H1 (cell line): ENCODE measurements around the gene ABHD2. TPM values are rescaled to one million over a fixed set of nuclear protein-coding genes. Genes with fewer than 3 reads are reported as not detected.

ENCODE experiments used
- ATF3 ChIP-seq: IDR thresholded peaks from 2 replicates; pipeline ENCODE4 v1.6.1; 2011; ENCODE audit warnings: low read depth, mild to moderate bottlenecking, low read length; ENCODE audit not compliant: insufficient read depth
- BRCA1 ChIP-seq: IDR thresholded peaks from 2 replicates; pipeline ENCODE4 v1.6.1; 2012; ENCODE audit warnings: low read depth, low read length, improper control_type of control experiment
- CBX8 ChIP-seq: fragments of 300-800, 300-1000 bp; sonication (generic); IDR thresholded peaks from 2 replicates; pipeline ENCODE4 v1.7.1; 2016; ENCODE audit warnings: low read depth, low read length, borderline replicate concordance
- KDM1A ChIP-seq: fragments of 200-600, 300-600 bp; sonication (generic); IDR thresholded peaks from 2 replicates; pipeline ENCODE4 v1.7.1; 2016; ENCODE audit warnings: mild to moderate bottlenecking, low read length, borderline replicate concordance
- KDM4A ChIP-seq: IDR thresholded peaks from one replicate; pipeline ENCODE4 v1.7.1; 2012; ENCODE audit warnings: low read depth, mild to moderate bottlenecking, moderate library complexity, low read length, inconsistent platforms; ENCODE audit not compliant: severe bottlenecking
- TAF1 ChIP-seq: IDR thresholded peaks from 2 replicates; pipeline ENCODE4 v1.6.1; 2011; ENCODE audit warnings: mild to moderate bottlenecking, low read depth, low read length
- TAF7 ChIP-seq: optimal IDR thresholded peaks from 2 replicates; pipeline ENCODE3; 2011; ENCODE audit warnings: low read depth, mild to moderate bottlenecking, inconsistent platforms, low read length, moderate library complexity, borderline replicate concordance
- USF2 ChIP-seq: IDR thresholded peaks from 2 replicates; pipeline ENCODE4 v1.6.1; 2011; ENCODE audit warnings: low read length, improper control_type of control experiment
- YY1 ChIP-seq: IDR thresholded peaks from 2 replicates; pipeline ENCODE4 v1.6.1; 2011; ENCODE audit warnings: low read depth, mild to moderate bottlenecking, low read length
- polyA plus RNA-seq, 7 experiments: library from polyadenylated mRNA; depleted of rRNA in 3 of 7; stranded (reverse) in 5 of 7; unstranded in 2 of 7; fragments of >200 nt in 5 of 7; fragments of 200-250 nt in 2 of 7; gene quantifications; 1 replicate in 5 of 7; 2 replicates in 1 of 7; 4 replicates in 1 of 7; pipeline versions ENCODE4 v1.2.1 to v1.2.3, GENCODE V29; 2011 to 2013; ENCODE audit warnings: missing spikeins in 2 of 7, mixed read lengths in 2 of 7
- total RNA-seq: library from RNA; stranded (reverse); fragmentation: NEBNext Ultra II Directional; extraction: Animal tissue kit (Norgen Biotek cat#: 25700); gene quantifications from 2 replicates; pipeline ENCODE4 v1.2.1, GENCODE V29; 2021
- TF ChIP-seq, protein P1 (sequence below): fragments of 300-600 bp; sonication (generic); IDR thresholded peaks from 2 replicates; pipeline ENCODE4 v1.7.1; 2012; ENCODE audit warnings: low read length, moderate library complexity, mild to moderate bottlenecking, inconsistent platforms; ENCODE audit not compliant: insufficient replicate concordance

Gene ABHD2
- total and polyA plus RNA-seq, 2 of the 8 experiments (the other 6 are each of a cell fraction or from before 2014, with no cell fraction given), result 9.1 to 23.7 TPM

- peak; percentile 57 for TF ChIP-seq TAF1
- TF ChIP-seq, protein P1, sequence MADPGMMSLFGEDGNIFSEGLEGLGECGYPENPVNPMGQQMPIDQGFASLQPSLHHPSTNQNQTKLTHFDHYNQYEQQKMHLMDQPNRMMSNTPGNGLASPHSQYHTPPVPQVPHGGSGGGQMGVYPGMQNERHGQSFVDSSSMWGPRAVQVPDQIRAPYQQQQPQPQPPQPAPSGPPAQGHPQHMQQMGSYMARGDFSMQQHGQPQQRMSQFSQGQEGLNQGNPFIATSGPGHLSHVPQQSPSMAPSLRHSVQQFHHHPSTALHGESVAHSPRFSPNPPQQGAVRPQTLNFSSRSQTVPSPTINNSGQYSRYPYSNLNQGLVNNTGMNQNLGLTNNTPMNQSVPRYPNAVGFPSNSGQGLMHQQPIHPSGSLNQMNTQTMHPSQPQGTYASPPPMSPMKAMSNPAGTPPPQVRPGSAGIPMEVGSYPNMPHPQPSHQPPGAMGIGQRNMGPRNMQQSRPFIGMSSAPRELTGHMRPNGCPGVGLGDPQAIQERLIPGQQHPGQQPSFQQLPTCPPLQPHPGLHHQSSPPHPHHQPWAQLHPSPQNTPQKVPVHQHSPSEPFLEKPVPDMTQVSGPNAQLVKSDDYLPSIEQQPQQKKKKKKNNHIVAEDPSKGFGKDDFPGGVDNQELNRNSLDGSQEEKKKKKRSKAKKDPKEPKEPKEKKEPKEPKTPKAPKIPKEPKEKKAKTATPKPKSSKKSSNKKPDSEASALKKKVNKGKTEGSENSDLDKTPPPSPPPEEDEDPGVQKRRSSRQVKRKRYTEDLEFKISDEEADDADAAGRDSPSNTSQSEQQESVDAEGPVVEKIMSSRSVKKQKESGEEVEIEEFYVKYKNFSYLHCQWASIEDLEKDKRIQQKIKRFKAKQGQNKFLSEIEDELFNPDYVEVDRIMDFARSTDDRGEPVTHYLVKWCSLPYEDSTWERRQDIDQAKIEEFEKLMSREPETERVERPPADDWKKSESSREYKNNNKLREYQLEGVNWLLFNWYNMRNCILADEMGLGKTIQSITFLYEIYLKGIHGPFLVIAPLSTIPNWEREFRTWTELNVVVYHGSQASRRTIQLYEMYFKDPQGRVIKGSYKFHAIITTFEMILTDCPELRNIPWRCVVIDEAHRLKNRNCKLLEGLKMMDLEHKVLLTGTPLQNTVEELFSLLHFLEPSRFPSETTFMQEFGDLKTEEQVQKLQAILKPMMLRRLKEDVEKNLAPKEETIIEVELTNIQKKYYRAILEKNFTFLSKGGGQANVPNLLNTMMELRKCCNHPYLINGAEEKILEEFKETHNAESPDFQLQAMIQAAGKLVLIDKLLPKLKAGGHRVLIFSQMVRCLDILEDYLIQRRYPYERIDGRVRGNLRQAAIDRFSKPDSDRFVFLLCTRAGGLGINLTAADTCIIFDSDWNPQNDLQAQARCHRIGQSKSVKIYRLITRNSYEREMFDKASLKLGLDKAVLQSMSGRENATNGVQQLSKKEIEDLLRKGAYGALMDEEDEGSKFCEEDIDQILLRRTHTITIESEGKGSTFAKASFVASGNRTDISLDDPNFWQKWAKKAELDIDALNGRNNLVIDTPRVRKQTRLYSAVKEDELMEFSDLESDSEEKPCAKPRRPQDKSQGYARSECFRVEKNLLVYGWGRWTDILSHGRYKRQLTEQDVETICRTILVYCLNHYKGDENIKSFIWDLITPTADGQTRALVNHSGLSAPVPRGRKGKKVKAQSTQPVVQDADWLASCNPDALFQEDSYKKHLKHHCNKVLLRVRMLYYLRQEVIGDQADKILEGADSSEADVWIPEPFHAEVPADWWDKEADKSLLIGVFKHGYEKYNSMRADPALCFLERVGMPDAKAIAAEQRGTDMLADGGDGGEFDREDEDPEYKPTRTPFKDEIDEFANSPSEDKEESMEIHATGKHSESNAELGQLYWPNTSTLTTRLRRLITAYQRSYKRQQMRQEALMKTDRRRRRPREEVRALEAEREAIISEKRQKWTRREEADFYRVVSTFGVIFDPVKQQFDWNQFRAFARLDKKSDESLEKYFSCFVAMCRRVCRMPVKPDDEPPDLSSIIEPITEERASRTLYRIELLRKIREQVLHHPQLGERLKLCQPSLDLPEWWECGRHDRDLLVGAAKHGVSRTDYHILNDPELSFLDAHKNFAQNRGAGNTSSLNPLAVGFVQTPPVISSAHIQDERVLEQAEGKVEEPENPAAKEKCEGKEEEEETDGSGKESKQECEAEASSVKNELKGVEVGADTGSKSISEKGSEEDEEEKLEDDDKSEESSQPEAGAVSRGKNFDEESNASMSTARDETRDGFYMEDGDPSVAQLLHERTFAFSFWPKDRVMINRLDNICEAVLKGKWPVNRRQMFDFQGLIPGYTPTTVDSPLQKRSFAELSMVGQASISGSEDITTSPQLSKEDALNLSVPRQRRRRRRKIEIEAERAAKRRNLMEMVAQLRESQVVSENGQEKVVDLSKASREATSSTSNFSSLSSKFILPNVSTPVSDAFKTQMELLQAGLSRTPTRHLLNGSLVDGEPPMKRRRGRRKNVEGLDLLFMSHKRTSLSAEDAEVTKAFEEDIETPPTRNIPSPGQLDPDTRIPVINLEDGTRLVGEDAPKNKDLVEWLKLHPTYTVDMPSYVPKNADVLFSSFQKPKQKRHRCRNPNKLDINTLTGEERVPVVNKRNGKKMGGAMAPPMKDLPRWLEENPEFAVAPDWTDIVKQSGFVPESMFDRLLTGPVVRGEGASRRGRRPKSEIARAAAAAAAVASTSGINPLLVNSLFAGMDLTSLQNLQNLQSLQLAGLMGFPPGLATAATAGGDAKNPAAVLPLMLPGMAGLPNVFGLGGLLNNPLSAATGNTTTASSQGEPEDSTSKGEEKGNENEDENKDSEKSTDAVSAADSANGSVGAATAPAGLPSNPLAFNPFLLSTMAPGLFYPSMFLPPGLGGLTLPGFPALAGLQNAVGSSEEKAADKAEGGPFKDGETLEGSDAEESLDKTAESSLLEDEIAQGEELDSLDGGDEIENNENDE, result no peak
- TF ChIP-seq ATF3, result no peak
- TF ChIP-seq KDM1A, result no peak
- TF ChIP-seq CBX8, result no peak
- TF ChIP-seq TAF7, result no peak
- no peak for TF ChIP-seq USF2
- no peak for TF ChIP-seq YY1
- no peak for TF ChIP-seq KDM4A
- TF ChIP-seq BRCA1, result no peak
Measured at GRCh38 chr15:89115547-89115946, 27.3 kb downstream of the ABHD2 start (continued).
